Activated naive CD4-positive, alpha-beta T cell (primary cell): ENCODE results near the gene ELOVL4.

Source experiments
- DNase-seq, 4 experiments: peaks; one replicate each; lab custom pipeline; 2025; lab: John Stamatoyannopoulos, UW

Gene ELOVL4

GRCh38 chr6:79911992-79912391, 35.4 kb downstream of the ELOVL4 start:
- no peak for DNase-seq

- no peak for DNase-seq
Measured at GRCh38 chr6:79909517-79909916, 37.8 kb downstream of the ELOVL4 start.

- DNase-seq, result no peak
Measured at GRCh38 chr6:79902046-79902445, 45.3 kb downstream of the ELOVL4 start.

GRCh38 chr6:79898076-79898475, 49.3 kb downstream of the ELOVL4 start:
- no peak for DNase-seq

GRCh38 chr6:79896075-79896449, 51.3 kb downstream of the ELOVL4 start:
- no peak for DNase-seq

GRCh38 chr6:79895382-79896074, 51.8 kb downstream of the ELOVL4 start:
- no peak for DNase-seq

GRCh38 chr6:79894939-79895338, 52.4 kb downstream of the ELOVL4 start:
- DNase-seq, result no peak

GRCh38 chr6:79888587-79888986, 58.8 kb downstream of the ELOVL4 start:
- DNase-seq, result no peak

- no peak for DNase-seq
Measured at GRCh38 chr6:79878142-79878748, 69.1 kb downstream of the ELOVL4 start.

GRCh38 chr6:79874531-79875134, 72.7 kb downstream of the ELOVL4 start:
- DNase-seq, result no peak

- DNase-seq, result no peak
Measured at GRCh38 chr6:79872986-79873385, 74.4 kb downstream of the ELOVL4 start.

- no peak for DNase-seq
Measured at GRCh38 chr6:79872303-79872702, 75.0 kb downstream of the ELOVL4 start.

GRCh38 chr6:79869600-79870084, 77.7 kb downstream of the ELOVL4 start:
- peak; percentile 33 to 65 (median 52) for DNase-seq

- DNase-seq, result no peak
Measured at GRCh38 chr6:79869184-79869583, 78.2 kb downstream of the ELOVL4 start.

- DNase-seq, result no peak
Measured at GRCh38 chr6:79868098-79868722, 79.1 kb downstream of the ELOVL4 start.
